CD4-positive, alpha-beta memory T cell (primary cell): ENCODE data around the gene ADCY4. TPM values are rescaled to one million over a fixed set of nuclear protein-coding genes. Genes with fewer than 3 reads are reported as not detected.

ENCODE experiments used
- CTCF ChIA-PET: fragments of 350-600 bp; sonication (Branson Sonifier 250); formaldehyde crosslinking; loops from one replicate; lab custom pipeline; 2021; ENCODE audit warnings: inconsistent platforms; ENCODE audit not compliant: partially characterized antibody; lab: Charles Lee
- POLR2A ChIA-PET: fragments of 350-600 bp; sonication (Branson Sonifier 250); formaldehyde crosslinking; loops from one replicate; lab custom pipeline; 2021; ENCODE audit not compliant: partially characterized antibody; lab: Charles Lee
- DNase-seq, 5 donors: peaks; one replicate each; pipeline versions ENCODE4 v3.0.0 to v3.0.0-alpha.2; 2020 to 2022; ENCODE audit warnings: mixed read lengths in 1 of 5
- H3K27ac ChIP-seq: one replicate; pipeline ENCODE4 v1.7.0; 2013; ENCODE audit warnings: low read depth, low read length
- H3K27me3 ChIP-seq: 2 replicates; pipeline ENCODE4 v1.7.0; 2013; ENCODE audit warnings: mild to moderate bottlenecking, low read length, moderate library complexity; ENCODE audit not compliant: insufficient read depth
- H3K36me3 ChIP-seq: 2 replicates; pipeline ENCODE4 v1.7.0; 2013; ENCODE audit warnings: mild to moderate bottlenecking, low read length, moderate library complexity; ENCODE audit not compliant: insufficient read depth
- H3K4me1 ChIP-seq: 2 replicates; pipeline ENCODE4 v1.7.0; 2013; ENCODE audit warnings: mild to moderate bottlenecking, low read length, moderate library complexity; ENCODE audit not compliant: insufficient read depth
- H3K4me3 ChIP-seq, 2 donors: one replicate each; pipeline ENCODE4 v1.7.0; 2013; ENCODE audit warnings: low read length in 2 of 2, mild to moderate bottlenecking in 1 of 2
- H3K9me3 ChIP-seq, 2 donors: one replicate each; pipeline ENCODE4 v1.7.0; 2013; ENCODE audit warnings: low read length in 2 of 2, control low read depth in 1 of 2; ENCODE audit not compliant: control insufficient read depth in 1 of 2
- H3K27ac Mint-ChIP-seq, 7 donors: one replicate each; pipeline ENCODE4 v1.8.0; 2020 to 2021; ENCODE audit warnings: mixed read lengths in 7 of 7, mild to moderate bottlenecking in 6 of 7, inconsistent platforms in 3 of 7, moderate library complexity in 3 of 7
- H3K27me3 Mint-ChIP-seq, 2 donors: one replicate each; pipeline ENCODE4 v1.8.0; 2020 to 2021; ENCODE audit warnings: mixed read lengths in 2 of 2
- H3K36me3 Mint-ChIP-seq, 2 donors: one replicate each; pipeline ENCODE4 v1.8.0; 2020 to 2021; ENCODE audit warnings: mixed read lengths in 2 of 2, inconsistent platforms in 1 of 2, mild to moderate bottlenecking in 1 of 2
- H3K4me1 Mint-ChIP-seq, 4 donors: one replicate each; pipeline ENCODE4 v1.8.0; 2020 to 2021; ENCODE audit warnings: mixed read lengths in 4 of 4, mild to moderate bottlenecking in 1 of 4
- H3K4me3 Mint-ChIP-seq, 8 donors: one replicate each; pipeline ENCODE4 v1.8.0; 2020 to 2021; ENCODE audit warnings: mixed read lengths in 8 of 8, mild to moderate bottlenecking in 7 of 8, moderate library complexity in 6 of 8, inconsistent platforms in 3 of 8
- H3K9me3 Mint-ChIP-seq, 8 donors: one replicate each; pipeline ENCODE4 v1.8.0; 2020 to 2021; ENCODE audit warnings: mixed read lengths in 8 of 8, mild to moderate bottlenecking in 5 of 8, inconsistent platforms in 3 of 8, moderate library complexity in 1 of 8
- intact Hi-C: fragments of 100-400 bp; cut with micrococcal nuclease; formaldehyde crosslinking; loops from one replicate; pipeline ENCODE4 v1.15.1; 2023
- polyA plus RNA-seq, 2 donors: library from polyadenylated mRNA; unstranded; fragments of 300-500 nt; fragmentation: Illumina TruSeq; gene quantifications; one replicate each; pipeline ENCODE4 v1.2.3, GENCODE V29; 2021
- total RNA-seq, 2 experiments: library from RNA; stranded (reverse); gene quantifications; one replicate each; pipeline ENCODE4 v1.2.3, GENCODE V29; 2021

ADCY4 gene
- total and polyA plus RNA-seq, 4 experiments from 2014 or later = 0.48 to 8.1 (median 3.9) TPM

DNA sequence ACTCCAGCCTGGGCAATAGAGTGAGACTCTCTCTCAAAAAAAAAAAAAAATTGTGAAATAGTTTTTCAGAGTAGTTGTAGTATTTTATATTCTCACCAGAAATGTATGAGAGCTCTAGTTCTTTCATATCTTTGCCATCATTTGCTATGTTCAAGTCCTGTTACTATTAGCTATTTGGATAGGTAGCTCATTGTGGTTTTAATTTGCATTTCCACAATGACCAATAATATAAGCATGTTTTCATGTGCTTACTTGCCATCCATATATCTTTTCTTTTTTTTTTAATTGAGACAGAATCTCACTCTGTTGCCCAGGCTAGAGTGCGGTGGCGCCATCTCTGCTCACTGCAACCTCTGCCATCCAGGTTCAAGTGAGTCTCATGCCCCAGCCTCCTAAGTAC is 13.3 kb upstream of the ADCY4 start:
- no peak overlapping the region for H3K27ac Mint-ChIP-seq
- H3K36me3 Mint-ChIP-seq = no peaks in the 10 kb centered on the region
- CTCF ChIA-PET = interaction anchor here (0.7 to 5.7 kb wide), 5 partner anchors 10 to 41 kb away, joined by 3 to 46 read pairs (median 4); partner anchors contain the start of genes ADCY4 and CIDEB
- peaks cover 3% of the 10 kb centered on the region for H3K27me3 ChIP-seq
- H3K4me1 ChIP-seq = no peaks in the 10 kb centered on the region
- no peak overlapping the region for H3K4me3 ChIP-seq
- H3K9me3 Mint-ChIP-seq = no peaks in the 10 kb centered on the region
- no peak overlapping the region for H3K27ac ChIP-seq
- H3K9me3 ChIP-seq = no peaks in the 10 kb centered on the region
- intact Hi-C loops = no loop called here
- H3K27me3 Mint-ChIP-seq = peaks cover 35 to 49% of the 10 kb centered on the region in 2 donors
- H3K36me3 ChIP-seq = no peaks in the 10 kb centered on the region
- POLR2A ChIA-PET = interaction anchor here (0.6 kb wide), 1 partner anchor 19 kb away, joined by 5 read pairs; no protein-coding TSS in a partner anchor
- H3K4me1 Mint-ChIP-seq = no peaks in the 10 kb centered on the region
- no peak overlapping the region for H3K4me3 Mint-ChIP-seq
- DNase-seq = no peak

DNA sequence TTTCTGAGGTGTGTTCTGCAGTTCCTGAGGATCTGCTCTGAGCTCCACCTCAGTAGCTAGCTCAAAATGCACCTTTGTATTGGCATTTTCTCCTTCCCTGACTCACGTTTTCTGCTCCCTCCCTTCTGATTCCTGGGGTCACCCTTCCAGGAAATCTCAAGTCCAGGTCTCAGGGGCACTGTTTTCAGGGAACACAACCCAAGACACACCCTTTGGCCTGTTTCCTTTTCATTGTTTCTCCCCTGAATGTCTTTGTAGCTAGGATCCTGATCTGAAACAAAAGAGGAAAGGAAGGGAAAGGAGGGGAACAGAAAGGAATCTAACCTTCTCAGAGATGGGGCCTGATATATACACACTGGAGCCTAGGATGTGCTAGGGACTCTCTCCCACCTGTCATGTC is 12.3 kb upstream of the ADCY4 start:
- ChIA-PET POLR2A (interaction anchor here (1.2 kb wide), 1 partner anchor 83 kb away, joined by 4 read pairs; no protein-coding TSS in a partner anchor), CTCF (interaction anchor here (1.1 to 5.7 kb wide), 4 partner anchors 11 to 38 kb away, joined by 3 to 46 read pairs (median 4); partner anchors contain the start of gene ADCY4)
- H3K27me3 ChIP-seq = peaks cover 3% of the 10 kb centered on the region

GRCh38 chr14:24343795-24344660 is 9.2 kb upstream of the ADCY4 start:
- Histone ChIP-seq H3K27me3 (no peaks in the 10 kb centered on the region), H3K4me3 (no peak overlapping the region), H3K36me3 (no peaks in the 10 kb centered on the region), H3K9me3 (no peaks in the 10 kb centered on the region), H3K4me1 (peaks cover 10% of the 10 kb centered on the region), H3K27ac (no peak overlapping the region)
- no peak for DNase-seq
- Mint-ChIP-seq H3K36me3 (peaks cover 0 to 4% of the 10 kb centered on the region in 2 donors), H3K9me3 (no peaks in the 10 kb centered on the region), H3K4me3 (no peak overlapping the region), H3K27me3 (peaks cover 12 to 23% of the 10 kb centered on the region in 2 donors), H3K4me1 (peaks cover 7 to 16% (median 10%) of the 10 kb centered on the region in 4 donors), H3K27ac (no peak overlapping the region)
- ChIA-PET POLR2A (no interaction called here), CTCF (interaction anchor here (5.7 kb wide), 1 partner anchor 11 kb away, joined by 46 read pairs; the partner anchor contains the start of gene ADCY4)
- intact Hi-C loops = no loop called here

More for the DNA sequence above, 12.3 kb upstream of the ADCY4 start:
- Histone ChIP-seq H3K27ac (no peak overlapping the region), H3K4me1 (no peaks in the 10 kb centered on the region), H3K9me3 (no peaks in the 10 kb centered on the region), H3K36me3 (no peaks in the 10 kb centered on the region), H3K4me3 (no peak overlapping the region)
- intact Hi-C loops = no loop called here
- no peaks in the 10 kb centered on the region for H3K9me3 Mint-ChIP-seq
- H3K36me3 Mint-ChIP-seq = no peaks in the 10 kb centered on the region
- H3K27me3 Mint-ChIP-seq = peaks cover 32 to 44% of the 10 kb centered on the region in 2 donors
- no peaks in the 10 kb centered on the region for H3K4me1 Mint-ChIP-seq
- DNase-seq = no peak
- no peak overlapping the region for H3K4me3 Mint-ChIP-seq
- H3K27ac Mint-ChIP-seq = no peak overlapping the region

- no peaks in the 10 kb centered on the region for H3K9me3 Mint-ChIP-seq
- ChIA-PET POLR2A (interaction anchor here (1.9 kb wide), 1 partner anchor 101 kb away, joined by 4 read pairs; no protein-coding TSS in a partner anchor), CTCF (interaction anchor here (5.7 to 23.0 kb wide), 2 partner anchors 10 to 89 kb away, joined by 46 to 791 read pairs; partner anchors contain the start of genes ADCY4, CBLN3, KHNYN and SDR39U1)
- no peak overlapping the region for H3K27ac ChIP-seq
- no peaks in the 10 kb centered on the region for H3K9me3 ChIP-seq
- H3K4me1 Mint-ChIP-seq = peaks cover 14 to 27% (median 18%) of the 10 kb centered on the region in 4 donors
- H3K27me3 Mint-ChIP-seq = peaks cover 12 to 20% of the 10 kb centered on the region in 2 donors
- no peak overlapping the region for H3K4me3 Mint-ChIP-seq
- intact Hi-C loops = no loop called here
- peaks cover 21% of the 10 kb centered on the region for H3K4me1 ChIP-seq
- H3K27ac Mint-ChIP-seq = no peak overlapping the region
- no peak overlapping the region for H3K4me3 ChIP-seq
- peaks cover 5% of the 10 kb centered on the region for H3K36me3 ChIP-seq
- peaks cover 7 to 12% of the 10 kb centered on the region in 2 donors for H3K36me3 Mint-ChIP-seq
- H3K27me3 ChIP-seq = no peaks in the 10 kb centered on the region
- no peak for DNase-seq
Measured at GRCh38 chr14:24342889-24343288, 8.0 kb upstream of the ADCY4 start.

DNA sequence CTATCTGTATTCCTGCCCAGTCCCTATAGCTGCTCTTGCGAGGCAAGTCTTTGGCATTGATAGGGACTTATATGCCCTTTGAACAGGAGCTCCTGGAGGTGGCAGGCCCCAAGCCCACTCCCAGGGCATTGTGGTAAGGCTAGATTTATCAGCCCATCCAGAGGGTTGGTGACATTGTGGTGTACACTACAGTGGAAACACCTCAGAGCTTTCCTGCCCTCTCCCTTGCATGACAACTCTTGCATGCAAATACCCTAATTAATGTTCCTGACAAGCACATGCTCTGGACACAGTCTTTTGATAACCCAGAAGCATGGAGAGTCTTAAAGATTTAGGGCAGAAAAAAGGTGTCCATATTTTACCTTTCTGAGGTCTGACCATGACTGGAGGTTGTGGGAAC is 5.7 kb upstream of the ADCY4 start:
- Mint-ChIP-seq H3K4me1 (peaks cover 16 to 41% (median 27%) of the 10 kb centered on the region in 4 donors), H3K4me3 (peak overlapping the region in 3 of 8 donors; percentile 95 to 98 (median 97)), H3K36me3 (peaks cover 27 to 32% of the 10 kb centered on the region in 2 donors), H3K9me3 (no peaks in the 10 kb centered on the region), H3K27ac (peak overlapping the region in 1 of 7 donors; percentile 82), H3K27me3 (peaks cover 12 to 14% of the 10 kb centered on the region in 2 donors)
- H3K9me3 ChIP-seq = no peaks in the 10 kb centered on the region
- DNase-seq = no peak
- CTCF ChIA-PET = interaction anchor here (0.8 to 23.0 kb wide), 5 partner anchors 8 to 98 kb away, joined by 4 to 791 read pairs (median 12); partner anchors contain the start of genes CBLN3, CIDEB, KHNYN and LTB4R
- peaks cover 18% of the 10 kb centered on the region for H3K36me3 ChIP-seq
- intact Hi-C loops = no loop called here
- peaks cover 24% of the 10 kb centered on the region for H3K4me1 ChIP-seq
- no peak overlapping the region for H3K4me3 ChIP-seq
- no peak overlapping the region for H3K27ac ChIP-seq
- H3K27me3 ChIP-seq = no peaks in the 10 kb centered on the region
- POLR2A ChIA-PET = interaction anchor here (1.0 to 12.5 kb wide), 8 partner anchors 8 to 98 kb away, joined by 3 to 361 read pairs (median 7); partner anchors contain the start of genes CBLN3, KHNYN, LTB4R and LTB4R2

GRCh38 chr14:24339284-24340151 is 4.6 kb upstream of the ADCY4 start, which contains the start of gene RIPK3:
RIPK3 (minus strand) TSS chr14:24339991; CDS start chr14:24339826, 165 bp downstream.
- peak within 1 kb of the TSS; percentile 93 to 98 (median 96) for H3K4me3 Mint-ChIP-seq
- peaks cover 32% of the 10 kb centered on the region in 2 donors for H3K36me3 Mint-ChIP-seq
- Histone ChIP-seq H3K36me3 (peaks cover 18% of the 10 kb centered on the region), H3K27me3 (peaks cover 5% of the 10 kb centered on the region), H3K4me1 (peaks cover 32% of the 10 kb centered on the region), H3K4me3 (peak within 1 kb of the TSS; percentile 85 to 86), H3K9me3 (no peaks in the 10 kb centered on the region), H3K27ac (peak within 1 kb of the TSS; percentile 67)
- peak within 1 kb of the TSS; percentile 82 to 98 (median 96) for H3K27ac Mint-ChIP-seq
- ChIA-PET POLR2A (interaction anchor here (0.6 to 12.5 kb wide), 20 partner anchors 9 to 226 kb away, joined by 3 to 361 read pairs (median 4); partner anchors contain the start of genes CBLN3, CHMP4A, CIDEB and DHRS1), CTCF (interaction anchor here (0.5 to 23.0 kb wide), 7 partner anchors 18 to 282 kb away, joined by 3 to 791 read pairs (median 4); partner anchors contain the start of genes CBLN3, CIDEB, KHNYN and LTB4R)
- peaks cover 7 to 13% of the 10 kb centered on the region in 2 donors for H3K27me3 Mint-ChIP-seq
- no peaks in the 10 kb centered on the region for H3K9me3 Mint-ChIP-seq
- H3K4me1 Mint-ChIP-seq = peaks cover 17 to 50% (median 31%) of the 10 kb centered on the region in 4 donors
- peak; percentile 65 to 80 (median 68) for DNase-seq
- intact Hi-C loops = no loop called here
